ENCODE data around the gene TMEM79. TPM values are rescaled to one million over a fixed set of nuclear protein-coding genes. Genes with fewer than 3 reads are reported as not detected.

TMEM79 gene
- total and polyA plus RNA-seq, 2 donors (not counting 3 experiments of a cell fraction or from before 2014, with no cell fraction given): 3.0 to 4.8 TPM

DNA sequence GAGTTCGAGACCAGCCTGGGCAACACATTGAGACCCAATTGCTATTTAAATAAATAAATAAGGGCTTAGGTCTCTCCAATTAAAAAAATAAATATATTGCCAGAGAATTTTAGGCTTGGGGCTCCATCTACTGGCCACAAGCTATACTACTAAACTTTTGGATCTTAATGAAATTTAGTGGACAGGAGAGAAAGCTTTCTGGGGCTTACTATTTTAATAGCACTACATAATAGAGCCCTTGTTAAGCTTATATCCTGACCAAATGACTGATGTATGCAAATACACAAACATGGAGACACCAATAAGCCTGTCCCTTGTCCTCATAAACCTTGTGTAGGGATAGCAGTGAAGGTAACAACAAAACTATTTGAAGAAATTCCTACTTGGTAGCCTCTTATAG lies 35.5 kb downstream of the TMEM79 start:
- FAIRE-seq: no peak

More for the DNA sequence above, 35.5 kb downstream of the TMEM79 start:
- Histone ChIP-seq H3K36me3 (ENCODE audit: control insufficient read depth in 2 of 2, extremely low read depth in 1 of 2, insufficient read depth in 2 of 2, low read length in 2 of 2) (peaks cover 51 to 58% of the 10 kb centered on the region in 2 experiments), H3K9me1 (replicated peaks; ENCODE audit: control insufficient read depth, extremely low read depth, insufficient read depth, low read length) (no peaks in the 10 kb centered on the region), H2AFZ (ENCODE audit: low read depth, low read length) (no peak overlapping the region), H3K4me2 (ENCODE audit: insufficient read depth, low read length) (no peak overlapping the region), H3K27ac (ENCODE audit: insufficient read depth, low read depth, low read length) (no peak overlapping the region), H3K79me2 (ENCODE audit: control insufficient read depth, insufficient read depth, low read length) (peaks cover 2% of the 10 kb centered on the region), H3K9ac (replicated peaks; ENCODE audit: extremely low read depth, insufficient read depth, low read length) (no peak overlapping the region), H3K4me1 (ENCODE audit: control insufficient read depth, extremely low read depth, insufficient read depth, low read length) (peaks cover 2% of the 10 kb centered on the region), H3K4me3 (replicated peaks in 1 of 3; ENCODE audit: insufficient read depth in 1 of 3, low read depth in 1 of 3, low read length in 3 of 3) (no peak overlapping the region), H3K9me3 (replicated peaks; ENCODE audit: control insufficient read depth, insufficient read depth, low read length) (no peaks in the 10 kb centered on the region), H4K20me1 (replicated peaks; ENCODE audit: control insufficient read depth, extremely low read depth, insufficient read depth, low read length) (no peaks in the 10 kb centered on the region), H3K27me3 (ENCODE audit: control insufficient read depth in 2 of 2, insufficient read depth in 2 of 2, low read length in 2 of 2) (no peaks in the 10 kb centered on the region)
- CTCF ChIA-PET: interaction anchor here (0.6 to 2.1 kb wide), 23 partner anchors 10 to 229 kb away, joined by 3 to 17 read pairs (median 6); partner anchors contain the start of genes CCT3, GLMP, PMF1 and SMG5
- dilution Hi-C loops (cut with MboI; ENCODE audit: extremely low pct_ligation_motif_present, low sequenced_read_pairs) (no loop called here), intact Hi-C loops (cut with micrococcal nuclease) (loop anchor here (1.0 kb wide), 1 partner anchor 173 kb away; no protein-coding TSS in a partner anchor)
- no peak for TF ChIP-seq EZH2 (IDR thresholded peaks at IDR 0.05; ENCODE audit: borderline replicate concordance, low read depth, low read length, severe bottlenecking)
- TF ChIP-seq, protein P1, sequence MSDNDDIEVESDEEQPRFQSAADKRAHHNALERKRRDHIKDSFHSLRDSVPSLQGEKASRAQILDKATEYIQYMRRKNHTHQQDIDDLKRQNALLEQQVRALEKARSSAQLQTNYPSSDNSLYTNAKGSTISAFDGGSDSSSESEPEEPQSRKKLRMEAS (IDR thresholded peaks at IDR 0.05; ENCODE audit: insufficient read depth, insufficient read length): no peak
- TF ChIP-seq GATA2 (IDR thresholded peaks at IDR 0.05; ENCODE audit: insufficient read depth, insufficient read length, low read depth, low read length): no peak
- TF ChIP-seq MYC (IDR thresholded peaks at IDR 0.05; ENCODE audit: low read depth, low read length): no peak
- no peak for TF ChIP-seq JUN (IDR thresholded peaks at IDR 0.05; ENCODE audit: borderline replicate concordance, insufficient read depth, insufficient read length, low read depth)
- no peak for TF ChIP-seq POLR2A (IDR thresholded peaks at IDR 0.05; ENCODE audit: low read depth, low read length)
- no peak for TF ChIP-seq FOS (IDR thresholded peaks at IDR 0.05; ENCODE audit: borderline replicate concordance, insufficient read depth, low read length)
- TF ChIP-seq, protein P2, sequence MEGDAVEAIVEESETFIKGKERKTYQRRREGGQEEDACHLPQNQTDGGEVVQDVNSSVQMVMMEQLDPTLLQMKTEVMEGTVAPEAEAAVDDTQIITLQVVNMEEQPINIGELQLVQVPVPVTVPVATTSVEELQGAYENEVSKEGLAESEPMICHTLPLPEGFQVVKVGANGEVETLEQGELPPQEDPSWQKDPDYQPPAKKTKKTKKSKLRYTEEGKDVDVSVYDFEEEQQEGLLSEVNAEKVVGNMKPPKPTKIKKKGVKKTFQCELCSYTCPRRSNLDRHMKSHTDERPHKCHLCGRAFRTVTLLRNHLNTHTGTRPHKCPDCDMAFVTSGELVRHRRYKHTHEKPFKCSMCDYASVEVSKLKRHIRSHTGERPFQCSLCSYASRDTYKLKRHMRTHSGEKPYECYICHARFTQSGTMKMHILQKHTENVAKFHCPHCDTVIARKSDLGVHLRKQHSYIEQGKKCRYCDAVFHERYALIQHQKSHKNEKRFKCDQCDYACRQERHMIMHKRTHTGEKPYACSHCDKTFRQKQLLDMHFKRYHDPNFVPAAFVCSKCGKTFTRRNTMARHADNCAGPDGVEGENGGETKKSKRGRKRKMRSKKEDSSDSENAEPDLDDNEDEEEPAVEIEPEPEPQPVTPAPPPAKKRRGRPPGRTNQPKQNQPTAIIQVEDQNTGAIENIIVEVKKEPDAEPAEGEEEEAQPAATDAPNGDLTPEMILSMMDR (IDR thresholded peaks at IDR 0.05; ENCODE audit: extremely low read depth in 1 of 2, insufficient read depth in 1 of 2, low read depth in 1 of 2, low read length in 2 of 2): peak; percentile 31 to 47
- peak; percentile 60 for DNase-seq (ENCODE audit: low read depth, low spot score)
- POLR2A ChIA-PET: interaction anchor here (0.6 kb wide), 1 partner anchor 95 kb away, joined by 8 read pairs; no protein-coding TSS in a partner anchor
- BruUV-seq (replicated peaks): no TSS peak
